ENCODE results near the gene TBP.
"Not testable (repeated sequence)": the region's sequence is repeated elsewhere in the genome, so short reads cannot be mapped to it uniquely, and the experiment has no call there.

TBP gene

GRCh38 chr6:170536671-170537070 lies 17.5 kb upstream of the TBP start:
- DNase-seq = no peak

DNA sequence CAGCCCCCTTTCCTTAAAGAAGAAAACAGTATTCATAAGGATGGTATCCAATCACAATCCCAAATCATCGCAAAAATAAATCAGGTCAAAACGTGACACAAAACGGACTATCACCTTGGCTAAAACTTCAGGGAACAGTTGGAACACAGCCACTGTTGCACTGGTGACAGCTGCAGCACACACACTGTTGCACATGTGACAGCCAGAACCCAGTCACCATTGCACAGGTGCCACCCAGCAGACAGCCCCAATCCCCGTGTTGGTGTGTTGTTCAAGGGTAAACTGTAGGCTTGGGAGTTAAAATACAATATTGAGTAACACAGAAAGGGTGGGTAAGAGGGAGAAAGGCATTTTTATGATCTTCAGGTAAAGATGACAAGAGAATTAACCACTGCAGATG lies 16.8 kb upstream of the TBP start:
- no peak for DNase-seq

GRCh38 chr6:170542031-170542719 lies 12.0 kb upstream of the TBP start:
- DNase-seq = no peak

DNA sequence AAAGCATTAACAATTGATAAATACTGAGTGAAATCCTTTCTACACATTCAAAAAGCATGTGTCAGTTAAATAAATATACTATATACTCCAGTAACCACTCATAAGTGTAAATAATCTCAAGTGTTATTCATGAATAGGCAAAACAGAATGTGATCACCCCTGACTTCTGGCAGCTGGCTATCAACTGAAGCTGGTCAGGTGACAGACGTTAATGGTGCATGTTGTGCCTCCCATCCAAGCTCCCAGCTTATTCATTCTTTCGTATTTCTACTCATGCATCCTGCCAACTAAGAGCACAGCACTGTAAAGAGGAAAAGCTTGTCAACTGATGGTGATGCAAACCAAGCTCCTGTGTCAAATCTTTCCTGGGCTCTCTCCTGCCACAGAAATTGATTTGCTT lies 8.8 kb upstream of the TBP start:
- DNase-seq = no peak

DNA sequence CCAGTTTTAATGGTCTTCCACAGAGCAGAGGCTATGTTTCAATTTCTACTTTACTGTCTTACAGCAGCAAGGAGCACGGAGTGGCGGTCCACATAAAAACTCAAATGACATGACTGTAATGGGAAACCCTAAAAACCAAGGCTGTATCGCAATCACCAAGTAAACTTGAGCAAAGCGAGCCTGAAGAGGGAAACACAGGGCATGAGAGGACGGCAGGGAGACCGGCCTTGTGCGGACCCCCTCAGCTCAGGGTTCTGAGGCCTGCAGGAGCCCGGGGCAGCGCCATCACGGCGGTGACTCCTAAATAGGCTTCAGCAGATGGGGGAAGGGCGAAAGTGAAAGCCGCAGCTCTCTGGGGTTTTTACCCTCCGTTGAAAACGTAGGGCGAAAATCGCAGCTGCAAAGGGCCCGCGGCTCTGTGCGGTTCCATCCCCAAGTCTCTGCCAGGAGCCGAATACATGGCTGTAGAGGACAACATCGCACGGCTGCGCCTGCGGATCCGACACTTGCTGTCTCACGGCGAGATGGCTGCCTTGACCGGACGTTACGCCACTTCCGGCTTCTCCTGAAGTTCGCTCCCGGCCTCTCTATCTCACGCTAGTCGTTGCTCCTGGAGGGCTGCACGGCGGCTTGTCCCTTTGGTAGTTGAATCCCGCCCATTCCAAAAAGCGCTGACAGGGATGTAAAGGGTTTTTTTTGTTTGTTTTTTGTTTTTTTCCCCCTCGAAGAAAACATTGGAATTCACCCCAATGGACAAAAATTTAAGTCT lies 1.2 kb upstream of the TBP start, which contains the start of gene PSMB1:
Gene PSMB1, minus strand, starts transcription at position 543 of the 769 bp plus-strand sequence. Its CDS starts 65 bp downstream, at position 478.
- peak; percentile 89 for DNase-seq

GRCh38 chr6:170553534-170554012 lies 596 bp upstream of the TBP start:
- no peak for DNase-seq

DNA sequence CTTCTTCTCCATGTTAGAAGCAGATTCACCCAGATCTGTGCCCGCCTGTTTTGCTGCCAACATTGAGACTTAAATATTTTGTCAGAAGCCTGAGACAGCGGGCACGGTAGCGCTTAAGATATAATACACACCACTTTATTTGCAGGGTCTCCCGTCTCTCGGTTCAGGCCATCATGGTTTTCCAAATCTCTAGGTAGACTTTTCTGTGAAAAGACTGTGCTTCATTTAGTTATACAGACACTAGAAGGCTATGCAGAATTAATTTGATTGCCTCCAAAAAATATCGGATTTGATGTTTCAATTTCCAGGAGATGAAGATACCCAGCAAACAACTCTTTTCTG lies 598 bp downstream of the TBP start:
- DNase-seq = no peak

GRCh38 chr6:170555305-170555704 lies 1.1 kb downstream of the TBP start:
- DNase-seq = no peak

DNA sequence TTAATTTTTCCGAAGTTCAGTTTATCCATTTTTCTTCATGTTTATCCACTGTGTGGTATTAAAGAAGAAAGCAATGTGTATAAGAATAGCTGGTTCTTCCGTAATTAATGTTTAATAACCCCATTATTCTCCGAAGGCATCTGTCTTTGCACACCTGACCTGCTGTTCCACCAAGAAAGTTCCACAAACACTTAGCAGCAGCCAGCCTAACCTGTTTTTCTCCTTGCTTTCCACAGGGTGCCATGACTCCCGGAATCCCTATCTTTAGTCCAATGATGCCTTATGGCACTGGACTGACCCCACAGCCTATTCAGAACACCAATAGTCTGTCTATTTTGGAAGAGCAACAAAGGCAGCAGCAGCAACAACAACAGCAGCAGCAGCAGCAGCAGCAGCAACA lies 7.4 kb downstream of the TBP start:
- DNase-seq = no peak

DNA sequence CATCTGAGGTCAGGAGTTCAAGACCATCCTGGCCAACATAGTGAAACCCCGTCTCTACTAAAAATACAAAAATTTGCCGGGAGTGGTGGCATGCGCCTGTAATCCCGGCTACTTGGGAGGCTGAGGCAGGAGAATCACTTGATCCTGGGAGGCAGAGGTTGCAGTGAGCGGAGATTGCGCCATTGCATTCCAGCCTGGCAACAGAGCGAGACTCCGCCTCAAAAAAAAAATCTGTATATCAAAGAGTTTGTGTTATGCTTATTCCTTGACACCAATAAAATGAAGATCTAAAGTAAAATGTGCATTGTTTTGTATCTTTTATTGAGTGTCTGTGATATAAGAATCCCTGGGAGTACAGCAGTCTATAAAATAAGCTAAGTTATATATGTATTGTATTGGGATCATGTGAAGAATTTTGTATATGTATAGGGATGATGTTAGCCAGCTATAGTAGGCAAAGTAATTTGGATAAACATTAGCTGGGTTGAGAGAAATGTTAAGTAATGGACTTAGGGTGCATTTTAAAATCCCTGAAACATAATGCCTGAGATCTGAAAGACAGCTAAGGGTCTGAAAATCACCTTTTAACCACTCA lies 10.9 kb downstream of the TBP start:
- no peak for DNase-seq

DNA sequence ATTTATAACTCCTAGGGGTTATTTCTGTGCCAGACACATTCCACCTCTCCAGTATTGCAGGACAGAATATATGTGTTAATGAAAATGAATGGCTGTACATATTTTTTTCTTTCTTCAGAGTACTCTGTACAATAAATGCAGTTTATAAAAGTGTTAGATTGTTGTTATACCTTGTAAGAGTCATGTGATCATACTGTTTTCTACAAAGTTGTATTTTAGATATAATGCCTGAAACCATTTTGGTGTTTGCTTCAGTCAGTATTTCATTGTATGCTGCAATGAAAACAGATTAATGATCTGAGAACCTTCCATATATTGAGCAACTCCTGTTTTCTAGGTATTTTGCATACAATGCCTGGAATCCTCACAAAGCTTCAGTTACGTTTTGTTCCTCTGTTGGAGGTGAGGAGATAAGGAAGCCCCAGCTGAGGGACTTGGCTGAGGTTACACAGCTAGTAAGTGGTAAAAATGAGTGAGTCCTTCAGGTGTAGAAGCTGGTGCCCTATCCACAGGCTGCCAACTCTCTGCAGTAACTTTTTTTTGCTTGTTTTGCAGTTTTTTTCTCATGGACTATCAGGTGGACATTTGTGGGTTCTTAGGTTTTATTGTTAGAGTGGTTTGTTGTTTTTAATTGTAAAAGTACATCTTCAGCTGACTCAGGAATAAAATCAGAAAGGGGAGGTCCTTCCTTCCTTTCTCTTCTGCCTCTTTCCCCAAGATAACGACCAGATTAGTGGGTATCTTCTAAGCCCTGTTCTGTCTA lies 18.7 kb downstream of the TBP start:
- no peak for DNase-seq

- DNase-seq = no peak
Observed at GRCh38 chr6:170575250-170575649, 21.1 kb downstream of the TBP start.

GRCh38 chr6:170578909-170579308 lies 24.7 kb downstream of the TBP start:
- DNase-seq = no peak

GRCh38 chr6:170583756-170584180 lies 29.6 kb downstream of the TBP start:
- no peak for DNase-seq

GRCh38 chr6:170584181-170584953 lies 30.2 kb downstream of the TBP start, which contains the start of gene PDCD2:
Gene PDCD2 (minus strand): TSS chr6:170584637. CDS start chr6:170584581, 56 bp downstream.
- peak; percentile 92 for DNase-seq

GRCh38 chr6:170584954-170585498 lies 30.9 kb downstream of the TBP start:
- no peak for DNase-seq

DNA sequence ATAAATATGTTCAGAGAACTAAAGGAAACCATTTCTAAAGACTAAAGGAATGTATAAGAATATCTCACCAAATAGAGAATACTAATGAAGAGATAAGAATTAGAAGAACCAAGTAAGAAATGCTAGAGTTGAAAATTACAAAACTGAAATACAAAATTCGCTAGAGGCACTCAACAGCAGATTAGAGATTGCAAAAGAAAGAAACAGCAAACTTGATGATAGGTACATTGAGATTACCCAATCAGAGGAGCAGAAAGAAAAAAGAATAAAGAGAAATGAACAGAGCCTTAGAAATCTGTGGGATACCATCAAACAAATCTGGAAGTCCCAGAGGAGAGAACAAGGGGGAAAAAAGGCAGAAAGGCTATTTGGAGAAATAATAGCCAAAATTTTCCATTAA lies 36.6 kb downstream of the TBP start:
- DNase-seq = no peak

DNA sequence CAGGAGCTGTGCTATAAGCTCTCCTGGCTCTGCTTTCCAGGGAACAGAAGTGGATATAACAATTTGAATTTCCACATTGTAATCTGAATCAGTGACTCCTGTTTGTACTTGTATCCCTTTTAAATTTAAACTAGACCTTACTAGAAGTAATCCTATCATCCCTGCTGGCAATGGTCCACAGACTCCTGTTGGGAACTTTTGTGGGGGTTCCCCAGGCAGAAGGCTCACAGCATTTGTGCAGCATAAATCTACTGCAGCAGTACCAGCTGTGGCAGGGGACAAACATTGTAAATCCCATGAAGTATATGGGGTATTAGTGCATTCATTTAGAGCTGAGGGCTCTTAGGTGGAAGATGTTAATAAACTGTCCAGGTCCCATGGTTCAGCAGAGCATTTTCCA lies 42.3 kb downstream of the TBP start:
- no peak for DNase-seq

DNA sequence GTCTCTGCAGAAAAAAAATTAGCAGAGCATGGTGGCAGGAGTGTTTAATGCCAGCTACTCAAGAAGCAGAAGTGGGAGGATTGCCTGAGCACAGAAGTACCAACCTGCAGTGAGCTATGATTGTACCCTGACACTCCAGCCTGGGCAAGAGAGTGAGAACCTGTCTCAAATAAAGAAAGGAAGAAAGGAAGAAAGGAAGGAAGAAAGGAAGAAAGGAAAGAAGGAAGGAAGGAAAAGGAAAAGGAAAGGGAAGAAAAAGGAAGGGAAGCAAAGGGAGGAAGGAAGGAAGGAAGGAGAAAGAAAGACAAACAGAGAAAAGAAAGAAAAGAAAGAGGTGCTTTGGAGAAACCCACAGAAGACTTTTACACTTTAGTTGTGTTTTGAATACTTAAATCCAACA lies 43.1 kb downstream of the TBP start:
- DNase-seq = no peak

DNA sequence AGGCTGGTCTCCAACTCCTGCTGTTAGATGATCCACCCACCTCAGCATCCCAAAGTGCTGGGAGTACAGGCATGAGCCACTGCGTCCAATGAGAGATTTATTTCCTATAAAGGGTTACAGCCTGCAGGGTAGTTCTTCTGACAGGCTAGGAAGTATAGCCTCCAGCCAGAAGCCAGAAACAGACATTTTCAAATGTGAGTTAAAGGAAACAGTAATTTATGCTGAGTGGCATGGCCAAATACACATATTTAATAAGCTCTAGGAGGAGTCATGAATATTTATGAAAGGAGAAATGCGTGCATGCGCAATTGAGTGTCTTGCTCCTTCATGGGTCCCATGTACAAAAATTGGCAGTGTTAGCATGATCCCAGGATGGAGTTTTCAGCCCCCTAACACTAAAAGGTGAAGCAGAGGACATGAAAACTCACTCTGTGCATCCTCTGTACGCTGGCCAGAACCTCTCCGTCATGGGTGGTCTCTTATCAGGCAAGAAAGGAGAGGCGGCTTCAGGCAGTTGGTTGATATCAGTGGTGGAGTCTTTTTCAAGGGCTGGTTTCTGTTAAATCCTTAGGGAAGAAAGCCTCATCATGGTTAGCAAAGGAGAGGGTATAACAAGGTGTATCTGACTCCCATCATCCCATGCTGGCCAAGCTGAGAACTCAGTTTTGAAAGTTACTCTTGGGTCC lies 51.5 kb downstream of the TBP start:
- no peak for DNase-seq

GRCh38 chr6:170609225-170609624 lies 55.1 kb downstream of the TBP start:
- DNase-seq = not testable (repeated sequence)
